MM.1S (cell line): ENCODE results near the gene PLOD3.

ENCODE experiments used
- DNase-seq: peaks from one replicate; pipeline ENCODE4 v3.0.0-alpha.2; 2015
- H2AFZ ChIP-seq: fragments of 300-600 bp; sonication (generic); 2 replicates; pipeline ENCODE4 v1.6.0; 2016; ENCODE audit warnings: antibody characterized with exemption, low read length
- H3F3A ChIP-seq: fragments of 300-600 bp; sonication (generic); 2 replicates; pipeline ENCODE4 v1.6.1; 2016; ENCODE audit warnings: mild to moderate bottlenecking, antibody characterized with exemption, low read length, moderate library complexity, mixed read lengths; ENCODE audit not compliant: insufficient read depth
- H3K27ac ChIP-seq: fragments of 300-600 bp; sonication (generic); 2 replicates; pipeline ENCODE4 v1.5.1; 2016; ENCODE audit warnings: mild to moderate bottlenecking, low read length
- H3K27me3 ChIP-seq: fragments of 300-600 bp; sonication (generic); replicated peaks from 2 replicates; pipeline ENCODE4 v1.6.0; 2016; ENCODE audit warnings: low read length; ENCODE audit not compliant: insufficient read depth
- H3K36me3 ChIP-seq: fragments of 300-600 bp; sonication (generic); replicated peaks from 2 replicates; pipeline ENCODE4 v1.6.1; 2016; ENCODE audit warnings: mild to moderate bottlenecking, low read length, mixed read lengths; ENCODE audit not compliant: insufficient read depth
- H3K4me1 ChIP-seq: fragments of 300-600 bp; sonication (generic); 2 replicates; pipeline ENCODE4 v1.6.1; 2016; ENCODE audit warnings: low read length, mixed read lengths
- H3K4me2 ChIP-seq: fragments of 300-600 bp; sonication (generic); 2 replicates; pipeline ENCODE4 v1.6.0; 2016; ENCODE audit warnings: low read depth, low read length
- H3K4me3 ChIP-seq: fragments of 300-600 bp; sonication (generic); 2 replicates; pipeline ENCODE4 v1.5.1; 2016; ENCODE audit warnings: low read length, mixed read lengths
- H3K79me2 ChIP-seq: fragments of 300-600 bp; sonication (generic); 2 replicates; pipeline ENCODE4 v1.6.1; 2016; ENCODE audit warnings: mixed run types, low read length, mixed read lengths
- H3K9ac ChIP-seq: fragments of 300-600 bp; sonication (generic); 2 replicates; pipeline ENCODE4 v1.6.1; 2016; ENCODE audit warnings: low read length, mixed read lengths
- H3K9me2 ChIP-seq: fragments of 300-600 bp; sonication (generic); replicated peaks from 2 replicates; pipeline ENCODE4 v1.6.1; 2016; ENCODE audit warnings: mild to moderate bottlenecking, low read length, mixed read lengths; ENCODE audit not compliant: insufficient read depth
- H3K9me3 ChIP-seq: fragments of 300-600 bp; sonication (generic); replicated peaks from 2 replicates; pipeline ENCODE4 v1.6.1; 2016; ENCODE audit warnings: mild to moderate bottlenecking, low read length, mixed read lengths; ENCODE audit not compliant: insufficient read depth
- H4K20me1 ChIP-seq: fragments of 300-600 bp; sonication (generic); 2 replicates; pipeline ENCODE4 v1.6.1; 2016; ENCODE audit warnings: mild to moderate bottlenecking, low read length, moderate library complexity, mixed read lengths; ENCODE audit not compliant: insufficient read depth
- EZH2 ChIP-seq: fragments of 300-600 bp; sonication (generic); optimal IDR thresholded peaks from 2 replicates; pipeline ENCODE3; 2017; ENCODE audit warnings: low read depth, mild to moderate bottlenecking, antibody characterized with exemption, low read length, mixed read lengths
- EZH2phosphoT487 ChIP-seq: fragments of 300-600 bp; sonication (generic); IDR thresholded peaks from 2 replicates; pipeline ENCODE4 v1.6.1; 2018; ENCODE audit warnings: antibody characterized with exemption, low read length
- TF ChIP-seq, protein P1 (sequence below): fragments of 300-600 bp; sonication (generic); IDR thresholded peaks from 2 replicates; pipeline ENCODE4 v1.5.1; 2016; ENCODE audit warnings: antibody characterized with exemption, low read length, mixed read lengths

The PLOD3 gene

GRCh38 chr7:101202603-101202918 is 14.8 kb downstream of the PLOD3 start:
- H3K4me1 ChIP-seq: no peaks in the 10 kb centered on the region
- no peak for DNase-seq
- no peaks in the 10 kb centered on the region for H3K9me3 ChIP-seq
- H2AFZ ChIP-seq: no peak overlapping the region
- no peak overlapping the region for H3K27ac ChIP-seq
- H3K4me3 ChIP-seq: no peak overlapping the region
- no peak overlapping the region for H3K4me2 ChIP-seq
- no peak overlapping the region for H3K9ac ChIP-seq
- H3F3A ChIP-seq: no peaks in the 10 kb centered on the region
- no peaks in the 10 kb centered on the region for H3K36me3 ChIP-seq
- H4K20me1 ChIP-seq: no peaks in the 10 kb centered on the region
- H3K79me2 ChIP-seq: no peaks in the 10 kb centered on the region
- H3K27me3 ChIP-seq: peaks cover 55% of the 10 kb centered on the region
- TF ChIP-seq, protein P1, sequence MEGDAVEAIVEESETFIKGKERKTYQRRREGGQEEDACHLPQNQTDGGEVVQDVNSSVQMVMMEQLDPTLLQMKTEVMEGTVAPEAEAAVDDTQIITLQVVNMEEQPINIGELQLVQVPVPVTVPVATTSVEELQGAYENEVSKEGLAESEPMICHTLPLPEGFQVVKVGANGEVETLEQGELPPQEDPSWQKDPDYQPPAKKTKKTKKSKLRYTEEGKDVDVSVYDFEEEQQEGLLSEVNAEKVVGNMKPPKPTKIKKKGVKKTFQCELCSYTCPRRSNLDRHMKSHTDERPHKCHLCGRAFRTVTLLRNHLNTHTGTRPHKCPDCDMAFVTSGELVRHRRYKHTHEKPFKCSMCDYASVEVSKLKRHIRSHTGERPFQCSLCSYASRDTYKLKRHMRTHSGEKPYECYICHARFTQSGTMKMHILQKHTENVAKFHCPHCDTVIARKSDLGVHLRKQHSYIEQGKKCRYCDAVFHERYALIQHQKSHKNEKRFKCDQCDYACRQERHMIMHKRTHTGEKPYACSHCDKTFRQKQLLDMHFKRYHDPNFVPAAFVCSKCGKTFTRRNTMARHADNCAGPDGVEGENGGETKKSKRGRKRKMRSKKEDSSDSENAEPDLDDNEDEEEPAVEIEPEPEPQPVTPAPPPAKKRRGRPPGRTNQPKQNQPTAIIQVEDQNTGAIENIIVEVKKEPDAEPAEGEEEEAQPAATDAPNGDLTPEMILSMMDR: no peak
- no peak for TF ChIP-seq EZH2
- no peak for TF ChIP-seq EZH2phosphoT487
- H3K9me2 ChIP-seq: no peaks in the 10 kb centered on the region

DNA sequence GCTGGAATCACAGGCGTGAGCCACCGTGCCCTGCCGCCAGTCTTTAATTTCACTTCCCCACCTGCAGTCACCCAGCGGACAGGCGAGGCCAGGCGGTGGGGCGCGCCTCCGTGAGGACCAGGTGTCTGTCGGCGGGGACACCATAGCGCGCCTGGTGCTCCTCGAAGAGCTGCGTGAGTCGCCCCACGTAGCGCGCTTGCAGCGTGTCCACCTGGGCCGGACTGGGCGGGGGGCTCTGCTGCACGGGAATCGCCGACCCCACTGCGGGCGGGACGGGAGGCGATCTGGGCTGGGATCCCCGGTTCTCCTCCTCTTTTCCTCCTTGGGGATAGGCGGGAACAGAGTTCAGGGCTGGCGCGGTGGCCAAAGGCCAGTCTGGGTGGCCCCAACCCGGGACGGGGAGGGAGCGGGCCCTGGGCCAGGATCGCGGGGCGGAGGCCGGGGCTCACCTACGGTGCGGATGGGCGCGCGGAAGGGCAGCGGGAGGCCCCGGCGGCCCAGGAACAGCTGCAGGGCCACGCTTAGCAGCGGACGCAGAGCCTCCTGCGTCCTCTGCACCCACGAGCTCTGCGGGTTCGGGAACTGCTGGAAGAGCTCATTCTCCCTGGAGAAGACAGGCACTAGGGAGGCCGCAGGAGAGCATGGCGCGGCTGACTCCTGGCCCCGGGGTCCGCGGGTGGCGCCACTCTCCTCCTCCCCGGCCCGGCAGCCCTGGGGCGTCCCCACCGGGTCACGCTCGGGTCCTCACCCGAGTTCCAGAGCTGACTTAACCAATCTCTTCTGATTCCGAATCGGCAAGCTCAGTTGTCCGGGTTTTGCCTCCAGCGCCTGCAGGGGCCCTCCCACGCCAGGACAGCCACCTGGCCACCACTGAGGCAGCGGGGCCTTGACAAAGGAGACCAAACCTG is 15.4 kb downstream of the PLOD3 start:
- no peaks in the 10 kb centered on the region for H3K36me3 ChIP-seq
- H3F3A ChIP-seq: no peaks in the 10 kb centered on the region
- H3K79me2 ChIP-seq: no peaks in the 10 kb centered on the region
- H2AFZ ChIP-seq: no peak overlapping the region
- no peak for DNase-seq
- H4K20me1 ChIP-seq: no peaks in the 10 kb centered on the region
- H3K4me3 ChIP-seq: no peak overlapping the region
- no peaks in the 10 kb centered on the region for H3K4me1 ChIP-seq
- TF ChIP-seq EZH2 (no peak), EZH2phosphoT487 (no peak)
- TF ChIP-seq, protein P1: no peak
- H3K9me3 ChIP-seq: no peaks in the 10 kb centered on the region
- peaks cover 60% of the 10 kb centered on the region for H3K27me3 ChIP-seq
- H3K27ac ChIP-seq: no peak overlapping the region
- H3K9me2 ChIP-seq: no peaks in the 10 kb centered on the region
- H3K9ac ChIP-seq: no peak overlapping the region
- no peak overlapping the region for H3K4me2 ChIP-seq

DNA sequence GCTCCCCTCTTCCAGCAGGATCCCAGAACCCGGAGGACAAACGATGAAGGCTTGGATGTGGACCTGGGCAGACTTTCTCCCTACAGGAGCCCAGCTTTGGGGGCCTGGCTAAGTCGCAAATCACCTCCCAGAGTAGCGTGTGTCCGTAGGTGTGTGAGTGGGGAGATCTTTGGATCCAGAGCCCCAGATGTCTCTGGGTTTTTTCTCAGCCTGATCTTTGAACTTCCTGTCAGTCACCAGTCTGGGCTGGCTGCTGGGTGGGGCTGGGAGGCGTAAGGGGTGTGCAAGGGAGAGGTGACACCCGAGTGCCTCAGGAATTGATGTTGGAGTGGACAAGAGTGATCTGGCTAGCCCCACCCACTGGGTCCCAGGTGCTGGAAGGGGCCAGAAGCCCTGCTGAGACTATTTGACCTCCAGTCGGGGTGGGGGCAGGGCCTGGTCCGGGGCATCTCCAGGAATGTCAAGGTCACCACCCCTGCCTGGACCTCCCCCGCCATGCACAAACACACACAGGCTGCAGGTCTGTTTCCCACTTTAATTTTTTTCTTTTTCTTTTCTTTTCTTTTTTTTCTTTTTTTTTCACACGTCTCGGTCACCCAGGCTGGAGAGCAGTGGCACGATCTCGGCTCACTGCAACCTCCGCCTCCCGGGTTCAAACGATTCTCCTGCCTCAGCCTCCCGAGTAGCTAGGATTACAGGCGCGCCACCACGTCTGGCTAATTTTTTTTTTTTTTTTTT is 16.4 kb downstream of the PLOD3 start, which contains the start of gene MOGAT3:
Gene MOGAT3, minus strand, starts transcription at position 175 of the 738 bp plus-strand sequence. CDS start 182 bp downstream, outside the sequence.
- Histone ChIP-seq H3K27ac (no peak within 1 kb of the TSS), H3K27me3 (peaks cover 67% of the 10 kb centered on the region), H2AFZ (no peak within 1 kb of the TSS), H3K4me3 (no peak within 1 kb of the TSS), H3K4me1 (no peaks in the 10 kb centered on the region), H3K9ac (no peak within 1 kb of the TSS), H3K36me3 (no peaks in the 10 kb centered on the region), H3K79me2 (no peaks in the 10 kb centered on the region), H3K4me2 (no peak within 1 kb of the TSS), H3F3A (no peaks in the 10 kb centered on the region), H3K9me2 (no peaks in the 10 kb centered on the region), H3K9me3 (no peaks in the 10 kb centered on the region), H4K20me1 (no peaks in the 10 kb centered on the region)
- TF ChIP-seq EZH2: no peak
- no peak for TF ChIP-seq EZH2phosphoT487
- TF ChIP-seq, protein P1: no peak
- no peak for DNase-seq
